Measurements from ENCODE around the gene METTL21C.

Gene METTL21C

DNA sequence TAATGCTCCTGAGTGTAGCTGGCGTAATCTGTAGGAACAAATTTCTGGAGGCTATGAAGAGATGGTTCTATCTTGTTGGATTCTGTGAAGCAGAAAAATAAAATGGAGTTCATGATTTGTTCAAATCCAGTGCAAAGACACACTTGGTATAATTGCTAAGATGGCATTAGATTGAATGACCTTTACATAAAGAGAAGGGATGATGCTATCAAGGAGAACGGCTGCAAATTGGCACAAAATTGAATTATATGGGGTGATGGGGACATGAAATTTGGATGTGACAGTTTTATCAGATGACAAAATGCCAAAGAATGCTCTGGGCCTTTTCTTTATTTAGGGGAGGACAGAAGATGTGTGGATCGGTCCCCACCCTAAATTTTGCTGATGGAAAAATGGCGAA lies 4.0 kb downstream of the METTL21C start:
- no peak for TF ChIP-seq Cebpa-rat (IDR thresholded peaks at IDR 0.05)
- H4K20me1 ChIP-seq = no peaks in the 10 kb centered on the region
- no peak overlapping the region for H3K9ac ChIP-seq
- H3K27ac ChIP-seq = no peak overlapping the region
- peaks cover 0 to 8% (median 0%) of the 10 kb centered on the region in 10 experiments; a peak in 2 of 20 replicates for H3K4me1 ChIP-seq
- no peaks in the 10 kb centered on the region for H3K9me3 ChIP-seq (replicated peaks in 1 of 11)
- no peak overlapping the region for H3K4me3 ChIP-seq
- H3K4me2 ChIP-seq = no peak overlapping the region
- no peaks in the 10 kb centered on the region for H3K36me3 ChIP-seq
- H3K27me3 ChIP-seq = no peaks in the 10 kb centered on the region

DNA sequence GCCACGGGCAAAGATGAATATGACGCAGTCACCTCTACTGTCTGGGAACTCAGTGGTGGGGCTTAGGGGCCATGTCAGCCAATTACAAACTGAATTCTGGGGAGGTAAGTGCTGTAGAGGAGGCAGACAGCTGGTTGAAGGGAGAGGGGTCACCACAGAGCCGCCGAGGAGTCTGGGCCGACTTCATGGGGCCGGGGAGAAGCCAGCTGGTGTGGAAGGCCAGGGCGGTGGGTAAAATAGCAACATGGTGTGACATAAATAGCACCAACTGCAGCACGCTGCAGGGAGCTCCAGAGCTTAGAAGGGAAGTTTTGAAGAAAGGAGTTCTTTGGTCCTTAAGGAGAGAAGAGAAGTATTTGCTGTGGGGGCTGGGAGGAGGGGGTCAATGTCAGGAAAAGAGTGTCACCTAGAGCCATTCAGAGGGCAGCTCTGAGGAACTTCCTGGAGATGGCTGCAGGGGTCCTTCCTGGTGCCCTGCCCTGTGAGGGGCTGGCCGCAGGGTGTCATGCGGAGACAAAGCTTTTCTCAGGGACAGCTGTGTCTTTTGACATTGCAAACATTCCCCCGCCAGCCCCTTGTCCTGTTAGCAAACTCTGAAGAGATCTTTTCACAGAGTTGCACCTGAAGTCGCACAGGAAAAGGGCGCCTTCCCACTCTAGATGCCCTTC lies 6.4 kb downstream of the METTL21C start:
- Histone ChIP-seq H3K36me3 (no peaks in the 10 kb centered on the region), H3K27ac (no peak overlapping the region), H3K9me3 (replicated peaks in 1 of 11) (no peaks in the 10 kb centered on the region)

DNA sequence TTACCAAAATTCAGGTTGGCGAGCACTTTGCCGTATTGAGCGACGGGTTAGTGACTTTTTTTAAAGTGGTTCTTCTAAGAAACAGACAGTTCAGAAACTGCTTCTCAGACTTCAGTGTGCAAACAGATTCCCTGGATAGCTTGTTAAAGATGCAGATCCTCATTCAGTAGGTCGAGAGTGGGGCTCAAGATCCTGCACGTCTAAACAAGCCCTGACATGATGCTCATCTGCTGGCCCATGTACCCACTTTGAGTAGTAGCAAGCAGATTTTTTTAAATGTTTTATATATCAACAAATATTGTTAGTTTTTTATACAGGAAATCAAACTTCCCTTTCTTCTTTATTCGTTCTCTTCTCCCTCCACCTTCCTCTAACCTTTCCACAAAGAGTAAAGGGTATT lies 7.3 kb downstream of the METTL21C start:
- Histone ChIP-seq H4K20me1 (no peaks in the 10 kb centered on the region), H3K4me2 (no peak overlapping the region), H3K27ac (no peak overlapping the region), H3K36me3 (no peaks in the 10 kb centered on the region), H3K27me3 (no peaks in the 10 kb centered on the region), H3K9ac (no peak overlapping the region), H3K9me3 (replicated peaks in 1 of 11) (no peaks in the 10 kb centered on the region), H3K4me1 (peaks cover 0 to 9% (median 0%) of the 10 kb centered on the region in 10 experiments; a peak in 4 of 20 replicates), H3K4me3 (no peak overlapping the region)
- no peak for TF ChIP-seq Cebpa-rat (IDR thresholded peaks at IDR 0.05)

More for the DNA sequence above, 6.4 kb downstream of the METTL21C start:
- H3K4me3 ChIP-seq = no peak overlapping the region
- no peaks in the 10 kb centered on the region for H3K27me3 ChIP-seq
- H3K4me1 ChIP-seq = peaks cover 0 to 9% (median 0%) of the 10 kb centered on the region in 10 experiments; a peak in 2 of 20 replicates
- TF ChIP-seq Cebpa-rat (IDR thresholded peaks at IDR 0.05) = no peak
- no peaks in the 10 kb centered on the region for H4K20me1 ChIP-seq
- H3K9ac ChIP-seq = no peak overlapping the region
- H3K4me2 ChIP-seq = peak overlapping the region in 1 of 11 experiments; percentile 3; a peak in 1 of 22 replicates

DNA sequence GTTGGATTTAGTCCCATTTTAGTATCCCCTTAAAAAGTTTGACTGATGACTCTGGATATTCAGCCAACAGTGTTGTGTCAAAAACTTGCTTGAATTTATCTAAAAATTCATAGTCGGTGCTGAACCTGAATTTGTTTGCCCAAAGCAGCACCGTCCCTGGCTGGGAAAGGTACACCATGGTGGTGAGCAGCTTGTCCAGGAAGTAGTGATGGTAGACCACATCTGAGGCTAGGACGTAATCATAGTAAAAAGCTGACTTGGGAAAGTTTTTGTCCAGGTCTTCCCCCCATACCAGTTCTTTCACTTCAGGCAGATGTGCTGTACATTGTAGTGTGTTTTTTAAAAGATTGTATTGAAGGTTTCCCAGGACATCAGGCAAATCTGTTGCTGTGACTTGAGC lies 8.8 kb downstream of the METTL21C start:
- peaks cover 0 to 7% (median 0%) of the 10 kb centered on the region in 11 experiments; a peak in 2 of 22 replicates for H3K9me3 ChIP-seq (replicated peaks in 1 of 11)
- no peaks in the 10 kb centered on the region for H3K27me3 ChIP-seq
- peaks cover 4 to 20% (median 5%) of the 10 kb centered on the region in 10 experiments; a peak in 18 of 20 replicates for H3K4me1 ChIP-seq
- no peak overlapping the region for H3K4me3 ChIP-seq
- no peaks in the 10 kb centered on the region for H4K20me1 ChIP-seq
- H3K36me3 ChIP-seq = no peaks in the 10 kb centered on the region
- peak overlapping the region in 2 of 11 experiments; percentile 8 to 19; a peak in 3 of 22 replicates for H3K4me2 ChIP-seq
- TF ChIP-seq Cebpa-rat (IDR thresholded peaks at IDR 0.05) = no peak
- no peak overlapping the region for H3K27ac ChIP-seq
- H3K9ac ChIP-seq = no peak overlapping the region

DNA sequence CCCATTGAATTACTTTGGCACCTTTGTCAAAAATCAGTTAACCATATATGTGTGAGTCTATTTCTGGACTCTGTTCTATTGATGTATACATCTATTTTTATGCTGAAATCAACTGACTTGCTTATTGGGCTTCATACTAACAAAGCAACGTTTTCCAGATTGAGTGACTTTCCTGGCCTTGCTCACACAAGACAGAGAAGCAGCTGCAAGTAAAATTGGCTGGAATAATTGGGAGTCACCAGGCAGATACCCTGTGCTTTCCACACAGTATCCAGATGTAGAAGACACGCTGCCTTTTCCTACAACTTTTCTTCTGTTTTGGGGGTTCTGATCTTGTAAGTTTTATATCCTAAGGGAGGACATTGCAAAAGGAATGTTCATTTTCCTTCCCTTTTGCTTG lies 11.2 kb downstream of the METTL21C start:
- Histone ChIP-seq H3K9me3 (replicated peaks in 1 of 11) (peaks cover 0 to 7% (median 0%) of the 10 kb centered on the region in 11 experiments; a peak in 4 of 22 replicates), H3K27ac (no peak overlapping the region), H3K4me1 (peaks cover 21 to 42% (median 24%) of the 10 kb centered on the region in 10 experiments), H3K4me3 (no peak overlapping the region), H4K20me1 (peaks cover 0 to 6% (median 0%) of the 10 kb centered on the region in 11 experiments; a peak in 2 of 22 replicates), H3K4me2 (no peak overlapping the region), H3K9ac (no peak overlapping the region), H3K36me3 (peaks cover 12 to 18% (median 16%) of the 10 kb centered on the region in 11 experiments; a peak in 21 of 22 replicates), H3K27me3 (no peaks in the 10 kb centered on the region)
- TF ChIP-seq Cebpa-rat (IDR thresholded peaks at IDR 0.05) = no peak

DNA sequence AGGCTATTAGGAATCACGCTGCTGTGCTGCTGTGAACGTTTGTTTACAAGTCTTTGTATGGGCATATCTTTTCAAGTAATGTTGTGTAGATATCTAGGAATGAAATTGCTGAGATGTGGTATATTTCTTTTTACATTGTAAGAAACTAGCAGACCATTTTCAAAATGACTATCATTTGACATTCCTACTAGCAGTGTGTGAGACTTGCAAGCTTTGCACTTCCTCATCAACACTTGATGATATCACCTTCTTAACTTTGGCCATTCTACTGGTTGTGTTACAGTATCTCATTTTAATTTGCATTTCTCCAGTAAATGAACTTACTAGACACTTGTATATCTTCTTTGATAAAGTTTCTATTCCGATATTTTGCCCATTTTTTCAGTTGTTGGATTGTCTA lies 12.1 kb downstream of the METTL21C start:
- Histone ChIP-seq H4K20me1 (peaks cover 0 to 6% (median 0%) of the 10 kb centered on the region in 11 experiments; a peak in 2 of 22 replicates), H3K27me3 (no peaks in the 10 kb centered on the region), H3K36me3 (peaks cover 21 to 27% (median 25%) of the 10 kb centered on the region in 11 experiments), H3K4me1 (peaks cover 21 to 42% (median 24%) of the 10 kb centered on the region in 10 experiments), H3K4me2 (no peak overlapping the region), H3K4me3 (no peak overlapping the region), H3K27ac (no peak overlapping the region), H3K9ac (no peak overlapping the region), H3K9me3 (replicated peaks in 1 of 11) (peaks cover 0 to 7% (median 0%) of the 10 kb centered on the region in 11 experiments; a peak in 4 of 22 replicates)
- no peak for TF ChIP-seq Cebpa-rat (IDR thresholded peaks at IDR 0.05)

DNA sequence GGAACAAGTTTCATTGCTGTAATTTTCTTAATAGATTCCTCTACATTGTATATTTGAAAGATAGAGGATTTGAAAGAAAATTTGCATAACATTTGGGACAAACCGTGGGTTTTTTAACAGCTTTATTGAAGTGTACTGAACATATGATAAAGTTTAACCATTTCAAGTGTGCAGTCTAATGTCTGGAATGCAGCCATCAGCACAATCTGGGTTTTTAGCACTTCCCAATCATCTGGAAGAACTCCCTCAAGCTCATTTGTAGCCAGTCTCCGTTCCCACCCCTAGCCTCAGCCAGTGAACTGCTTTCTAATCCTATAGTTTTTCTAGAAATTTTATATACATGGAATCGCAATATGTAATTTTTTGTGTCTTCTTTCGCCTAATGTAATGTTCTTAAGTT lies 12.6 kb downstream of the METTL21C start:
- H3K36me3 ChIP-seq = peaks cover 26 to 32% (median 30%) of the 10 kb centered on the region in 11 experiments
- no peak overlapping the region for H3K4me3 ChIP-seq
- H3K9ac ChIP-seq = no peak overlapping the region
- H4K20me1 ChIP-seq = peaks cover 0 to 6% (median 0%) of the 10 kb centered on the region in 11 experiments; a peak in 2 of 22 replicates
- TF ChIP-seq Cebpa-rat (IDR thresholded peaks at IDR 0.05) = no peak
- peaks cover 0 to 7% (median 0%) of the 10 kb centered on the region in 11 experiments; a peak in 4 of 22 replicates for H3K9me3 ChIP-seq (replicated peaks in 1 of 11)
- peaks cover 21 to 42% (median 24%) of the 10 kb centered on the region in 10 experiments for H3K4me1 ChIP-seq
- no peaks in the 10 kb centered on the region for H3K27me3 ChIP-seq
- H3K27ac ChIP-seq = no peak overlapping the region
- no peak overlapping the region for H3K4me2 ChIP-seq

DNA sequence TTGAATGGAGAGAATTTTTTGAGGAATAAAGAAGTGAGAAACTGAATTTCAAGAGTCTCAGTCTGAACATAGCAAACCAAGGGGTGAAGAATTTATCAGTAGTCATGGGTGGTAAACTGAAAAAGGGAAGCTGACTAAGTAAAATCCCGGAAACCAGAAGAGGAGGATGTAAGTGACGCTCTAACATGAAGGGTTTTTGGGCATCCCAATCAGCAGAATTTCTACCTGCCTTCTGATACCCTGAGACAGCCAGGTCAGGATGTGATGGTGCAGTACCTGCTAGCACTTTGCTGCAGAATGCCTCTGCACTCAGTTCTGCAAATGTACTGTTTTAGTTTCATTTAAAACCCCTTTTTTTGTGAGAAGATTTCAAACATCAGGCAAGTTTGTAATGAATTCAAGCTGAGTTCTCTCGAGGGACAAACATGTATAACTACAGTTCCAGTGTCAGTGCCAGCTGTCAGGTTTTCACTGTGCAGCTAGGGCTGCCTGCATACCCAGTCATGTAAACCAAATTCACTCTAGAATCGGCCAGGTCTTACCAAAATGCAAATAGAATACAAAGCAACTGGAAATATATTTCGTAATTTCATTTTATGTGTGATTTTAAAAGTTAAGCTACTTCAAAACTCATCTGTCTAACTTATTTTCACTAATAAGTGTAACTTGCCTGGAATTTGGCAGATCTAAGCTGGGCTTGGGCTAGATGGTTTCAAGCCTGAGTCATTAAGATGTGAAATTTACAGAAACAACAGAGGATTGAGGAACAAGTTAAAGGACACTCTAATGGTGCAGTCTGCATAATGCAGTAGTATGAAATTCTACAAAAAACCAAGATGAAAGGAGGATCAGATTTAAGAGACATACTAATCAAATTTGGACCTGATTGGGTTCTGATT lies 13.8 kb downstream of the METTL21C start:
- Histone ChIP-seq H4K20me1 (peaks cover 0 to 6% (median 0%) of the 10 kb centered on the region in 11 experiments; a peak in 2 of 22 replicates), H3K36me3 (peaks cover 37 to 43% (median 41%) of the 10 kb centered on the region in 11 experiments), H3K4me1 (peaks cover 21 to 42% (median 24%) of the 10 kb centered on the region in 10 experiments), H3K4me2 (peak overlapping the region; percentile 36 to 82 (median 66); a peak in 20 of 22 replicates), H3K9ac (no peak overlapping the region; a peak in 1 of 22 replicates), H3K27ac (peak overlapping the region in 8 of 11 experiments; percentile 17 to 67 (median 56); a peak in 10 of 22 replicates), H3K4me3 (no peak overlapping the region), H3K9me3 (replicated peaks in 1 of 11) (peaks cover 0 to 7% (median 0%) of the 10 kb centered on the region in 11 experiments; a peak in 4 of 22 replicates), H3K27me3 (no peaks in the 10 kb centered on the region)
- TF ChIP-seq Cebpa-rat (IDR thresholded peaks at IDR 0.05) = no peak
